Measurements from ENCODE around the gene SRC. TPM values are rescaled to one million over a fixed set of nuclear protein-coding genes. Genes with fewer than 3 reads are reported as not detected.

Gene SRC
- total and polyA plus RNA-seq, 2 of the 8 experiments (the other 6 are each of a cell fraction or from before 2014, with no cell fraction given) = 27.6 to 28.8 TPM

DNA sequence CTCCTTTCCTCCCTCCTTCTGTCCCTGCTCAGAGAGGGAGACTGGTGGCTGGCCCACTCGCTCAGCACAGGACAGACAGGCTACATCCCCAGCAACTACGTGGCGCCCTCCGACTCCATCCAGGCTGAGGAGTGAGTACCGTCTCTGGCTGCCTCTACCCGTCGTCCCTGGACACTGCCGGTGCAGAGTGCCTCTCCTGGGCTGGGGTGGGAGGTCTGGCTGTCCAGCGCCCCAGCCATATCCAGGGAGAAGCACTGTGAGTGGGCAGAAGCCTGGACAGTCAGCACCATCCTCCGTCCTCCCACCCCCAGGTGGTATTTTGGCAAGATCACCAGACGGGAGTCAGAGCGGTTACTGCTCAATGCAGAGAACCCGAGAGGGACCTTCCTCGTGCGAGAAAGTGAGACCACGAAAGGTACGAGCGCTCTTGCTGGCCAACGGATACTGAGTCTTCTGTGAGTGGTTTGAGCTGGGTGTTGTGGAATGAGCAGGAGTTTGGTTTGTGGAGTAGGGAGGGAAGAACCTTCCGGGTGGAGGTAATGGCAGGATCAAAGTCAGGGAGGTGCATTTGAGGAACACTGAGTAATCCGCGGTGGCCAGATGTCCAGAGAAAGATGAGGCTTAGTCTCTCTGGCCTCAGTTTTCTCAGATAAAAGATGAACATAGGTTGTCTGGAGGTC, 48.1 kb downstream of the SRC start:
- Histone ChIP-seq H3K79me1 (ENCODE audit: low read depth, low read length) (no peaks in the 10 kb centered on the region), H3K23ac (ENCODE audit: insufficient read length) (no peak overlapping the region), H3K4me2 (ENCODE audit: insufficient read depth in 1 of 2, low read depth in 2 of 2, low read length in 2 of 2) (no peak overlapping the region), H3K36me3 (ENCODE audit: control insufficient read depth in 2 of 4, insufficient read depth in 4 of 4, low read length in 3 of 4) (peaks cover 0 to 13% (median 4%) of the 10 kb centered on the region in 4 experiments; a peak in 4 of 8 replicates), H4K91ac (replicated peaks; ENCODE audit: insufficient read length, low read length) (peak overlapping the region; percentile 71), H3K56ac (replicated peaks; ENCODE audit: insufficient read length, low read depth, low read length) (no peak overlapping the region), H2BK5ac (ENCODE audit: low read depth, low read length) (peak overlapping the region; percentile 93), H3K4me1 (replicated peaks in 1 of 4; ENCODE audit: control insufficient read depth in 3 of 4, insufficient read depth in 4 of 4, low read length in 3 of 4) (peaks cover 0 to 37% (median 28%) of the 10 kb centered on the region in 4 experiments; a peak in 6 of 7 replicates), H2BK15ac (ENCODE audit: low read length) (no peak overlapping the region), H3K9me3 (ENCODE audit: insufficient read depth in 2 of 2, low read depth in 1 of 2, low read length in 1 of 2) (no peaks in the 10 kb centered on the region), H2AFZ (ENCODE audit: low read length) (no peak overlapping the region), H3K4ac (replicated peaks; ENCODE audit: insufficient read length, low read depth, low read length) (peak overlapping the region; percentile 42), H3K18ac (ENCODE audit: extremely low read depth, low read length) (no peak overlapping the region; the same call in 1 of the 2 replicates), H3K4me3 (ENCODE audit: extremely low read depth in 1 of 4, insufficient read depth in 2 of 4, low read depth in 3 of 4, low read length in 4 of 4) (no peak overlapping the region), H4K8ac (ENCODE audit: extremely low read depth, insufficient read depth, low read length) (peak overlapping the region; percentile 62), H3K27ac (ENCODE audit: low read depth, low read length) (0 out of 2 replicates have a peak overlapping the region, but pooled peaks have one; percentile 20), H3K9ac (replicated peaks in 1 of 4; ENCODE audit: extremely low read depth in 1 of 4, low read depth in 3 of 4, low read length in 3 of 4) (no peak overlapping the region), H2BK20ac (ENCODE audit: low read length) (peak overlapping the region; percentile 74; the same call in 1 of the 2 replicates), H2BK120ac (replicated peaks; ENCODE audit: low read depth, low read length) (no peak overlapping the region), H4K5ac (ENCODE audit: insufficient read length, low read depth, low read length) (no peak overlapping the region), H3K23me2 (ENCODE audit: low read depth, low read length) (peaks cover 2% of the 10 kb centered on the region; the same call in 1 of the 2 replicates), H2AK5ac (ENCODE audit: low read depth, low read length) (0 out of 2 replicates have a peak overlapping the region, but pooled peaks have one; percentile 65), H3K79me2 (ENCODE audit: control insufficient read depth in 1 of 2, insufficient read depth in 2 of 2, low read length in 2 of 2) (no peaks in the 10 kb centered on the region), H3K27me3 (replicated peaks in 1 of 4; ENCODE audit: control insufficient read depth in 3 of 4, extremely low read depth in 1 of 4, insufficient read depth in 3 of 4, low read length in 3 of 4) (no peaks in the 10 kb centered on the region), H4K20me1 (replicated peaks in 1 of 2; ENCODE audit: control insufficient read depth in 1 of 2, insufficient read depth in 2 of 2, low read length in 2 of 2) (no peaks in the 10 kb centered on the region), H2BK12ac (ENCODE audit: low read depth, low read length) (0 out of 2 replicates have a peak overlapping the region, but pooled peaks have one; percentile 17), H3K14ac (ENCODE audit: insufficient read length) (no peak overlapping the region)
- 87% methylated on average over 22 of the region's 22 CpGs; no CpG with 5 or more reads in 1 of the 2 experiments for WGBS, 2 experiments (ENCODE audit: extremely low coverage in 1 of 2, insufficient coverage in 1 of 2, insufficient read length in 1 of 2, insufficient replicate concordance in 2 of 2, low coverage in 1 of 2, low lambda C conversion rate in 2 of 2, missing lambda C conversion rate in 1 of 2)
- POLR2A ChIA-PET (ENCODE audit: partially characterized antibody) = no interaction called here
- FAIRE-seq (no peak), DNase-seq (ENCODE audit: low read depth in 1 of 2, low spot score in 2 of 2) (no peak)
- CTCF ChIA-PET (ENCODE audit: partially characterized antibody) = interaction anchor here (0.6 to 3.5 kb wide), 8 partner anchors 9 to 146 kb away, joined by 3 to 28 read pairs (median 4); no protein-coding TSS in a partner anchor
- TF ChIP-seq CBX5 (IDR thresholded peaks at IDR 0.05; ENCODE audit: low read depth, low read length) (no peak), JUN (IDR thresholded peaks at IDR 0.05; ENCODE audit: low read depth, low read length) (no peak), CHD2 (IDR thresholded peaks at IDR 0.05; ENCODE audit: low read length) (no peak), FOSL1 (IDR thresholded peaks at IDR 0.05; ENCODE audit: insufficient read depth, low read depth, low read length) (no peak), SIN3A (conservative IDR thresholded peaks at IDR 0.05 in 1 of 2, IDR thresholded peaks at IDR 0.05 in 1 of 2; ENCODE audit: low read depth in 1 of 2, low read length in 2 of 2) (no peak), CBX8 (IDR thresholded peaks at IDR 0.05; ENCODE audit: borderline replicate concordance, low read depth, low read length) (no peak), NANOG (IDR thresholded peaks at IDR 0.05; ENCODE audit: insufficient read depth, low read depth, low read length, poor library complexity, severe bottlenecking) (no peak), EZH2 (IDR thresholded peaks at IDR 0.05; ENCODE audit: low read depth, low read length, severe bottlenecking) (no peak), BCL11A (IDR thresholded peaks at IDR 0.05; ENCODE audit: low read depth in 2 of 2, low read length in 2 of 2) (no peak), GTF2F1 (IDR thresholded peaks at IDR 0.05; ENCODE audit: borderline replicate concordance, low read depth, low read length) (no peak), SRF (IDR thresholded peaks at IDR 0.05; ENCODE audit: low read depth, low read length) (no peak)

Measured in H1 (cell line).